HFFc6 (cell line): Measurements from ENCODE around the gene SRCIN1. TPM values are rescaled to one million over a fixed set of nuclear protein-coding genes. Genes with fewer than 3 reads are reported as not detected.
"Not testable (repeated sequence)": the region's sequence is repeated elsewhere in the genome, so short reads cannot be mapped to it uniquely, and the experiment has no call there.

Source experiments
- DNase-seq: peaks from one replicate; pipeline ENCODE4 v3.0.0-alpha.2; 2018
- H3K27ac Mint-ChIP-seq: 2 replicates; pipeline ENCODE4 v1.8.0; 2020; ENCODE audit warnings: mild to moderate bottlenecking, mixed read lengths
- H3K27me3 Mint-ChIP-seq: 2 replicates; pipeline ENCODE4 v1.8.0; 2021; ENCODE audit warnings: mild to moderate bottlenecking, moderate library complexity, mixed read lengths; ENCODE audit not compliant: insufficient read depth
- H3K36me3 Mint-ChIP-seq: 2 replicates; pipeline ENCODE4 v1.8.0; 2021; ENCODE audit warnings: low read depth, mixed read lengths
- H3K4me1 Mint-ChIP-seq: 2 replicates; pipeline ENCODE4 v1.8.0; 2020; ENCODE audit warnings: low read depth, mixed read lengths
- H3K4me3 Mint-ChIP-seq: 2 replicates; pipeline ENCODE4 v1.8.0; 2020; ENCODE audit warnings: mild to moderate bottlenecking, moderate library complexity, mixed read lengths
- H3K9me3 Mint-ChIP-seq: 2 replicates; pipeline ENCODE4 v1.8.0; 2020; ENCODE audit warnings: mild to moderate bottlenecking, mixed read lengths
- total RNA-seq, 6 experiments: library from RNA; stranded (reverse); fragmentation: NEBNext Ultra II Directional; extraction: Animal tissue kit (Norgen Biotek cat#: 25700); gene quantifications; 2 replicates in 1 of 6; 3 replicates in 5 of 6; pipeline ENCODE4 v1.2.3, GENCODE V29; 2021
- TF ChIP-seq, protein P1 (sequence below): fragments of 200-600 bp; sonication (generic); IDR thresholded peaks from 2 replicates; pipeline ENCODE4 v1.5.0; 2021; ENCODE audit warnings: antibody characterized with exemption, mild to moderate bottlenecking

Gene SRCIN1
- total RNA-seq, 6 experiments from 2014 or later, result not detected

DNA sequence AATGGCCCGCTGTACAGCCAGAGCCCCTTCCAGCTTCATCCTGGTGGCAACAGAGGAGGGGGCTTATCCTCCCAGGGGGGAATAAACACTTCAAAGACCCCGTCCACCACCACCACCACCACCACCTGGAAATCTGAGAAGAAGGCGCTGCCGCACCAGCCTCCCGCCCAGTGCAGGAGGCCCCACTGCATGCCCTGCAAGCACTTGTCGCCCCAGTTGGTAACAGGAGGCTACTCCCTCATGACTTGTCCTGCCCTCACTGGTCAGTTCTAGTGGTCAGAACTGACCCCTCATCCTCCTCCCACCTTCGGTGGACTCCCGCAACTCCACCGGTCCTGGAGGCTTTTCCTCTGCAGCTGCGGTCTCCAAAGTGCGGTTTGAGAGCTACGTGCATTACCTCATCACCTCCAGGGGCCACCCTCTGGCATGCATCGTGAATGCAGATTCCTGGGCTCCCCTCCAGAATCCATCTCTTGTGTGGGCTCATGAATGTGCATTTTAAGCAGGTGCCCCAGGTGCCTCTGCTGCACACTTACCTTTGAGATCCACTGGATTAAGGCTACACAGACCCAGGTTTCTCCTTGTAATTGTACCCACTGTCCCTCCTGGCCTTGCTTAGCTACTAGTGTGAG is 71.8 kb downstream of the SRCIN1 start:
- Mint-ChIP-seq H3K4me3 (no peak overlapping the region), H3K27me3 (peaks cover 44% of the 10 kb centered on the region), H3K36me3 (no peaks in the 10 kb centered on the region), H3K4me1 (no peaks in the 10 kb centered on the region), H3K9me3 (no peaks in the 10 kb centered on the region), H3K27ac (no peak overlapping the region)
- DNase-seq, result no peak
- TF ChIP-seq, protein P1, sequence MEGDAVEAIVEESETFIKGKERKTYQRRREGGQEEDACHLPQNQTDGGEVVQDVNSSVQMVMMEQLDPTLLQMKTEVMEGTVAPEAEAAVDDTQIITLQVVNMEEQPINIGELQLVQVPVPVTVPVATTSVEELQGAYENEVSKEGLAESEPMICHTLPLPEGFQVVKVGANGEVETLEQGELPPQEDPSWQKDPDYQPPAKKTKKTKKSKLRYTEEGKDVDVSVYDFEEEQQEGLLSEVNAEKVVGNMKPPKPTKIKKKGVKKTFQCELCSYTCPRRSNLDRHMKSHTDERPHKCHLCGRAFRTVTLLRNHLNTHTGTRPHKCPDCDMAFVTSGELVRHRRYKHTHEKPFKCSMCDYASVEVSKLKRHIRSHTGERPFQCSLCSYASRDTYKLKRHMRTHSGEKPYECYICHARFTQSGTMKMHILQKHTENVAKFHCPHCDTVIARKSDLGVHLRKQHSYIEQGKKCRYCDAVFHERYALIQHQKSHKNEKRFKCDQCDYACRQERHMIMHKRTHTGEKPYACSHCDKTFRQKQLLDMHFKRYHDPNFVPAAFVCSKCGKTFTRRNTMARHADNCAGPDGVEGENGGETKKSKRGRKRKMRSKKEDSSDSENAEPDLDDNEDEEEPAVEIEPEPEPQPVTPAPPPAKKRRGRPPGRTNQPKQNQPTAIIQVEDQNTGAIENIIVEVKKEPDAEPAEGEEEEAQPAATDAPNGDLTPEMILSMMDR, result no peak

DNA sequence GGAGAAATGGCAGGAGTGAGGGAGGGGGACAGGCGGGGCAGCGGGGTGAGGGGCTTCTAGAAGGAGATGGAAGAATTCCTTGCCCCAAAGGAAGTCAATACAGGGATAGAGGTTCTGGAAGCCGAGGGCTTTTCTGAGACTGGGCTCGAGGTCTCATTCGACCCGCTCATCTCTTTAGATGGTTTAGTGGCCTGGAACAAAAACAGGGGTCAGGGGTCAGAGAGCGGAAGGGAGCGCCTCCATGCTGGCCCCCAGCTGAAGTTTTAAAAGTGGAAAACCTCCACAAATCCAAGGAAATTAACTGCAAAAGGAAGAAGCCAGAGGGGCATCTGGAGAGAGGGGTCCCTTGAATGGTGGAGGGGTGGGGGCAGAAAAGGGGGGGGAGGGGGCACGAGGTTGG is 72.5 kb downstream of the SRCIN1 start:
- H3K36me3 Mint-ChIP-seq, result no peaks in the 10 kb centered on the region
- DNase-seq, result no peak
- H3K27ac Mint-ChIP-seq, result no peak overlapping the region
- peaks cover 45% of the 10 kb centered on the region for H3K27me3 Mint-ChIP-seq
- H3K4me1 Mint-ChIP-seq, result peaks cover 3% of the 10 kb centered on the region; the same call in 1 of the 2 replicates
- no peak overlapping the region for H3K4me3 Mint-ChIP-seq
- H3K9me3 Mint-ChIP-seq, result no peaks in the 10 kb centered on the region
- TF ChIP-seq, protein P1, result no peak

DNA sequence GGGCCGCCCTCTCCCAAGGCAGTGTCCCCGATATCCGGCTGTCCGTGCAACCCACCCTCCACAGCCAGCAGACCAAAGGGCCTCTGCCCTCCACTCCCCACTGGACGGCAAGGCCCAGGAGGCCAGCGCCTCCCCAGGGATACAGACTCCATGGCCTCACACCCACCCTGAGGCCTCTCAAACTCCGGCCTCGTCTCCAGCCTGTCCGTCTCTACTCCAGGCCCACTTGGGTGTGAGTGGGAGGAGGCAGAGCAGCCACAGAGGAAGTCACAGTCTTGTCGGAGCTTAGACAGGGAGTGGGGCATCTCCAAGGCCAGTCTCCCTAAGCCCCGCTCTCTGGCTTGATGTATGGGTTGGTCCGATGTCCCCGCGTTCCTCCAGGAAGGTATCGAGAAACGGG is 73.3 kb downstream of the SRCIN1 start:
- H3K4me3 Mint-ChIP-seq, result no peak overlapping the region
- no peak for DNase-seq
- no peaks in the 10 kb centered on the region for H3K36me3 Mint-ChIP-seq
- H3K9me3 Mint-ChIP-seq, result no peaks in the 10 kb centered on the region
- H3K27ac Mint-ChIP-seq, result no peak overlapping the region
- H3K4me1 Mint-ChIP-seq, result peaks cover 7% of the 10 kb centered on the region; the same call in 1 of the 2 replicates
- TF ChIP-seq, protein P1, result no peak
- H3K27me3 Mint-ChIP-seq, result peaks cover 53% of the 10 kb centered on the region

DNA sequence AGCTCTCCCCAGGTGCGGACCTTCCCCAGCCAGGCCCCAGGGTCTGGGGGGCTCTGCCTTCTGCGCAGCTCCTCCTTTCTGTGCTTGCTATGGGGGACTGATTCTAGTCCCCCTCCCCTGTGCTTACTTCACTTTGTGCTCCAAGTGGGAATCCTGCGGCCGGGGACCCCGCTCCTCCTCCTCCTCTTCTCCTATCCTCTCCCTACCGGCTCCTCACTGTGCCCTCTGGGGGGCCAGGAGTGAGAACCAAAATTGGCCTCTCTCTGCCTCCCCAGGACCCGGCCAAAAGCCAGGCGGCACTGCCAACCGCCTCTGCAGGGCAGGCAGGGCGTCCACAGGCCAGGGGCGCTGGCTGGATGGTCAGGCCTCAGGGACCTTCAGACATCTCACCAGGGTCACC is 74.0 kb downstream of the SRCIN1 start:
- H3K4me3 Mint-ChIP-seq, H3K27ac Mint-ChIP-seq, DNase-seq, H3K4me1 Mint-ChIP-seq, H3K9me3 Mint-ChIP-seq, H3K36me3 Mint-ChIP-seq: not testable (repeated sequence)
- peaks cover 55% of the 10 kb centered on the region for H3K27me3 Mint-ChIP-seq

DNA sequence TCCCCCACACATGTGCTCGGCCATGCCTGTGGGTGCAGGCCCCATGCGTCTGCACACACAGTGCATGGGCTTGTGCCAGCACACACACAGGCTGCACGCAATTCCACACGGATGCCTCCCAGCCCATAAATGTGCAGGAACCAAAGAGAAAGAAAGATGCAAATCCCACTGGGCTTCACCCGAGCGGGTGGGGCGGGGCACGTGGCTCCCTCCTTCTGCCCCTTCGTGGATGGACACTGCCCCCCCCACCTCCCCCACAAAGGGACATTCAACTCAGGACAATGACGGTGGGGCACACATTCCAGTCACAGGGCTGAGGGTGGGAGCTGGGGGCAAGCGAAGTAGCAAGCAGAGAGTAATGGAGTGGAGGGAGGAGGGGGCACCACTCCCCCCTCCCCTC is 74.9 kb downstream of the SRCIN1 start:
- not testable (repeated sequence) for H3K9me3 Mint-ChIP-seq, H3K4me3 Mint-ChIP-seq, DNase-seq, H3K36me3 Mint-ChIP-seq, H3K4me1 Mint-ChIP-seq, H3K27ac Mint-ChIP-seq
- H3K27me3 Mint-ChIP-seq, result peaks cover 46% of the 10 kb centered on the region

DNA sequence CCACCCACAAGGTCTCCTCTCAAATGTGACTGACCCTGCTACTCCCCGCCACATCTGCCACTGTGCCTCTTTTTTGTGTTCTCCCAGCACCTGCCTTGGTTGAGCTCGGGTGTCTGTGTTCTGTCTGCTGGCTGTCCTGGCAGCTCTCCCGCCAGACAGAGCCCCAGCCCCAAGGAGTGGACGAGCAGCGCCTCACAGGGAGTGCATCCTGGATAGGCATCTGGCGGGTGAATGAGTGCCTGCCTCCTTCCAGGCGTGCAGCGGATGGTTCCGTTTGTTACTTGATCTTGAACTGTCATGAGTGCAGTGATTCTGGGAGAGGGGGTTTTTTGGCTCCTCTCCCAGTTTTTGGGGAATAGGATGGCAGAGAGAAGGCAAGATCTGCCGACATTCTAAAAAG is 77.6 kb downstream of the SRCIN1 start:
- H3K4me3 Mint-ChIP-seq, DNase-seq, H3K27ac Mint-ChIP-seq, H3K9me3 Mint-ChIP-seq, H3K36me3 Mint-ChIP-seq: not testable (repeated sequence)
- Mint-ChIP-seq H3K27me3 (peaks cover 41% of the 10 kb centered on the region), H3K4me1 (peaks cover 22% of the 10 kb centered on the region)

DNA sequence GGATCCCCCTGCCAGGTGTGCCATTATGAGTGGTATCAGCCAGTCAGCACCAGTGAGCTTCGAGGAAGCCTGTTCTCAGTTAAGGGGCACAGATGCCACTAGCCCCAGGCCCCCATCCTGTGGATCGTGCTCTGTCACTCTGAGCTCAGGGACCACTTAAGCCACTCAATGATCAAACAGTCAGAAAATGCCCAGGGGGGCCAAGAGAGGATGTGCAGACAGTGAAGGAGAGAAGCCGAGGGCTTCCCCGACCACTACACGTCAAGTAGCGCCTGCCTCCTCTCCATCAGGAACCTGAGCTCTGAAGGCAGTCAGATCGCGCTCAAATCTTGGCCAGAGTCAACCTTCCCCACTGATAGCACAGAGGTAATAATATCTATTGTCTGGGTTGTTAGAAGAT is 79.2 kb downstream of the SRCIN1 start:
- H3K4me1 Mint-ChIP-seq, result peaks cover 25% of the 10 kb centered on the region
- peaks cover 34% of the 10 kb centered on the region for H3K27me3 Mint-ChIP-seq
- H3K4me3 Mint-ChIP-seq, DNase-seq, H3K27ac Mint-ChIP-seq, H3K36me3 Mint-ChIP-seq, H3K9me3 Mint-ChIP-seq: not testable (repeated sequence)
